GM12891 (cell line): ENCODE results near the gene PPP5C.
"Not testable (repeated sequence)": the region's sequence is repeated elsewhere in the genome, so short reads cannot be mapped to it uniquely, and the experiment has no call there.

Source experiments
- PAX5 ChIP-seq: IDR thresholded peaks from 2 replicates; pipeline ENCODE4 v1.6.1; 2011; ENCODE audit warnings: low read length, moderate library complexity, mild to moderate bottlenecking; ENCODE audit not compliant: insufficient read depth, severe bottlenecking
- POLR2A ChIP-seq: IDR thresholded peaks from 2 replicates; pipeline ENCODE4 v1.6.1; 2011; ENCODE audit warnings: low read depth, low read length, control low read depth
- POLR2AphosphoS5 ChIP-seq: IDR thresholded peaks from 2 replicates; pipeline ENCODE4 v1.6.1; 2011; ENCODE audit warnings: low read depth, low read length, control low read depth
- POU2F2 ChIP-seq: IDR thresholded peaks from 2 replicates; pipeline ENCODE4 v1.6.1; 2011; ENCODE audit warnings: low read depth, mild to moderate bottlenecking, control low read depth, low read length, moderate library complexity
- TAF1 ChIP-seq: IDR thresholded peaks from 2 replicates; pipeline ENCODE4 v1.6.1; 2011; ENCODE audit warnings: low read depth, low read length, control low read depth

- TF ChIP-seq POLR2A, POU2F2, TAF1, POLR2AphosphoS5, PAX5: not testable (repeated sequence)
Observed at GRCh38 chr19:46435689-46436088, 88.8 kb downstream of the PPP5C start.
